Ascending aorta (tissue), 2 donors: ENCODE measurements around the gene ACYP1. TPM values are rescaled to one million over a fixed set of nuclear protein-coding genes. Genes with fewer than 3 reads are reported as not detected.

Experiments
- DNase-seq, 2 donors: peaks; one replicate each; pipeline ENCODE4 v3.0.0-alpha.2; 2019; ENCODE audit warnings: low spot score in 2 of 2
- H3K27ac ChIP-seq, 2 donors: fragments of 200-600 bp; sonication (generic); one replicate each; pipeline ENCODE4 v1.5.1; 2016 to 2017; ENCODE audit warnings: mild to moderate bottlenecking in 1 of 2
- H3K27me3 ChIP-seq: fragments of 200-600 bp; sonication (generic); one replicate; pipeline ENCODE4 v1.5.1; 2017
- H3K36me3 ChIP-seq, 2 donors: fragments of 200-600 bp; sonication (generic); one replicate each; pipeline ENCODE4 v1.5.1; 2016
- H3K4me1 ChIP-seq, 2 donors: fragments of 200-600 bp; sonication (generic); one replicate each; pipeline ENCODE4 v1.5.1; 2016 to 2017; ENCODE audit warnings: mild to moderate bottlenecking in 1 of 2
- H3K4me3 ChIP-seq, 2 donors: fragments of 200-600 bp; sonication (generic); one replicate each; pipeline ENCODE4 v1.5.1; 2016 to 2017; ENCODE audit warnings: mild to moderate bottlenecking in 1 of 2
- H3K9me3 ChIP-seq, 2 donors: fragments of 200-600 bp; sonication (generic); one replicate each; pipeline ENCODE4 v1.5.1; 2016
- CTCF ChIP-seq, 3 experiments: fragments of 200-600 bp in 2 of 3; fragments of 450-650 bp in 1 of 3; sonication (generic) in 2 of 3; IDR thresholded peaks; one replicate each; pipeline ENCODE4 v1.5.1; 2016 to 2019; ENCODE audit warnings: antibody characterized with exemption in 3 of 3, mild to moderate bottlenecking in 1 of 3, moderate library complexity in 1 of 3
- intact Hi-C: fragments of 100-400 bp; cut with DNase I; formaldehyde crosslinking; loops from one replicate; pipeline ENCODE4 v1.15.1; 2023
- total RNA-seq: library from RNA; depleted of rRNA; stranded (reverse); fragments of >200 nt; gene quantifications from one replicate; pipeline ENCODE4 v1.1.0, GENCODE V29; 2016

The ACYP1 gene
- total RNA-seq, 1 donor from 2014 or later: not detected

- no peaks in the 10 kb centered on the region for H3K4me1 ChIP-seq
- intact Hi-C loops: no loop called here
- H3K27ac ChIP-seq: no peak overlapping the region
- peaks cover 77 to 90% of the 10 kb centered on the region in 2 donors for H3K36me3 ChIP-seq
- TF ChIP-seq CTCF (IDR thresholded peaks at IDR 0.05): no peak
- H3K4me3 ChIP-seq: no peak overlapping the region
- DNase-seq: no peak
- H3K27me3 ChIP-seq: no peaks in the 10 kb centered on the region
- no peaks in the 10 kb centered on the region for H3K9me3 ChIP-seq
Observed at GRCh38 chr14:75090353-75090752, 26.5 kb upstream of the ACYP1 start.

- Histone ChIP-seq H3K9me3 (no peaks in the 10 kb centered on the region), H3K36me3 (peaks cover 78 to 90% of the 10 kb centered on the region in 2 donors), H3K27ac (no peak overlapping the region), H3K4me3 (no peak overlapping the region), H3K4me1 (no peaks in the 10 kb centered on the region), H3K27me3 (no peaks in the 10 kb centered on the region)
- intact Hi-C loops: loop anchor here (1.0 to 2.0 kb wide), 3 partner anchors 142 to 228 kb away; no protein-coding TSS in a partner anchor
- peak; percentile 71 to 82 (median 78) for TF ChIP-seq CTCF (IDR thresholded peaks at IDR 0.05)
- peak in 1 of 2 donors; percentile 69 for DNase-seq
Observed at GRCh38 chr14:75088566-75089373, 24.9 kb upstream of the ACYP1 start.

- H3K27me3 ChIP-seq: no peaks in the 10 kb centered on the region
- intact Hi-C loops: loop anchor here (1.0 to 2.0 kb wide), 3 partner anchors 141 to 227 kb away; no protein-coding TSS in a partner anchor
Observed at GRCh38 chr14:75088153-75088552, 24.3 kb upstream of the ACYP1 start.

GRCh38 chr14:75084513-75084912, 20.7 kb upstream of the ACYP1 start:
- Histone ChIP-seq H3K27ac (no peak overlapping the region), H3K9me3 (no peaks in the 10 kb centered on the region), H3K36me3 (peaks cover 54 to 76% of the 10 kb centered on the region in 2 donors), H3K27me3 (no peaks in the 10 kb centered on the region), H3K4me3 (no peak overlapping the region), H3K4me1 (no peaks in the 10 kb centered on the region)
- DNase-seq: no peak
- TF ChIP-seq CTCF (IDR thresholded peaks at IDR 0.05): no peak
- intact Hi-C loops: no loop called here

More at GRCh38 chr14:75088153-75088552, 24.3 kb upstream of the ACYP1 start:
- Histone ChIP-seq H3K4me3 (no peak overlapping the region), H3K27ac (no peak overlapping the region), H3K9me3 (no peaks in the 10 kb centered on the region), H3K36me3 (peaks cover 77 to 90% of the 10 kb centered on the region in 2 donors), H3K4me1 (no peaks in the 10 kb centered on the region)
- no peak for TF ChIP-seq CTCF (IDR thresholded peaks at IDR 0.05)
- DNase-seq: no peak

- Histone ChIP-seq H3K27ac (no peak overlapping the region), H3K36me3 (peaks cover 47 to 65% of the 10 kb centered on the region in 2 donors), H3K4me3 (no peak overlapping the region), H3K27me3 (no peaks in the 10 kb centered on the region), H3K9me3 (no peaks in the 10 kb centered on the region), H3K4me1 (no peaks in the 10 kb centered on the region)
- TF ChIP-seq CTCF (IDR thresholded peaks at IDR 0.05): no peak
- intact Hi-C loops: no loop called here
- no peak for DNase-seq
Observed at GRCh38 chr14:75083271-75083670, 19.4 kb upstream of the ACYP1 start.
